B cell (primary cell): ENCODE measurements around the gene ZDHHC14. TPM values are rescaled to one million over a fixed set of nuclear protein-coding genes. Genes with fewer than 3 reads are reported as not detected.

Experiments
- ATAC-seq: fragments of 200-7000 bp; cut with Tn5 transposase; one replicate; pipeline ENCODE4 v1.10.0; 2021; ENCODE audit warnings: low read depth, mild to moderate bottlenecking, moderate number of reproducible peaks, moderate library complexity
- CTCF ChIA-PET: fragments of 350-600 bp; sonication (Branson Sonifier 250); formaldehyde crosslinking; loops from one replicate; lab custom pipeline; 2021; ENCODE audit warnings: antibody characterized with exemption, inconsistent platforms; lab: Charles Lee
- POLR2A ChIA-PET: fragments of 350-600 bp; sonication (Branson Sonifier 250); formaldehyde crosslinking; loops from one replicate; lab custom pipeline; 2021; ENCODE audit warnings: antibody characterized with exemption; lab: Charles Lee
- DNase-seq: peaks from one replicate; pipeline ENCODE4 v3.0.0; 2013
- H2AFZ ChIP-seq: 2 replicates; pipeline ENCODE4 v1.6.1; 2012; ENCODE audit warnings: mild to moderate bottlenecking, low read depth, low read length; ENCODE audit not compliant: insufficient read depth, poor library complexity, severe bottlenecking
- H3K27ac ChIP-seq, 2 donors: 1 replicate in 1 of 2; 2 replicates in 1 of 2; pipeline ENCODE4 v1.5.1; 2012 to 2013; ENCODE audit warnings: low read length in 2 of 2, mild to moderate bottlenecking in 2 of 2, moderate library complexity in 1 of 2
- H3K27me3 ChIP-seq, 4 experiments: fragments of 200-600 bp in 1 of 4; sonication (generic) in 1 of 4; replicated peaks in 1 of 4; 1 replicate in 2 of 4; 2 replicates in 2 of 4; pipeline versions ENCODE4 v1.6.1 to v1.7.0; 2013 to 2016; ENCODE audit warnings: low read length in 3 of 4, mild to moderate bottlenecking in 2 of 4, mixed read lengths in 1 of 4, moderate library complexity in 1 of 4; ENCODE audit not compliant: insufficient read depth in 4 of 4, control insufficient read depth in 3 of 4; ENCODE audit errors: control extremely low read depth in 1 of 4
- H3K36me3 ChIP-seq, 2 experiments: replicated peaks in 1 of 2; 1 replicate in 1 of 2; 2 replicates in 1 of 2; pipeline versions ENCODE4 v1.6.1 to v1.7.1; 2013; ENCODE audit warnings: low read length in 1 of 2; ENCODE audit not compliant: insufficient read depth in 2 of 2, control insufficient read depth in 1 of 2; ENCODE audit errors: control extremely low read depth in 1 of 2, extremely low read depth in 1 of 2
- H3K4me1 ChIP-seq, 2 donors: fragments of 200-600 bp in 1 of 2; sonication (generic) in 1 of 2; 1 replicate in 1 of 2; 2 replicates in 1 of 2; pipeline versions ENCODE4 v1.5.1 to v1.6.1; 2013 to 2017; ENCODE audit warnings: low read length in 2 of 2; ENCODE audit not compliant: control insufficient read depth in 2 of 2, insufficient read depth in 2 of 2
- H3K4me2 ChIP-seq: replicated peaks from 2 replicates; pipeline ENCODE3; 2012; ENCODE audit warnings: mild to moderate bottlenecking, low read depth, low read length; ENCODE audit not compliant: poor library complexity, severe bottlenecking
- H3K4me3 ChIP-seq, 5 experiments: fragments of 200-600 bp in 1 of 5; sonication (generic) in 1 of 5; 1 replicate in 3 of 5; 2 replicates in 2 of 5; pipeline versions ENCODE4 v1.5.1 to v1.7.0; 2011 to 2016; ENCODE audit warnings: low read length in 4 of 5, mild to moderate bottlenecking in 4 of 5, low read depth in 2 of 5, control low read depth in 1 of 5, moderate library complexity in 1 of 5; ENCODE audit not compliant: insufficient read depth in 1 of 5; ENCODE audit errors: control extremely low read depth in 1 of 5, extremely low read depth in 1 of 5
- H3K79me2 ChIP-seq: fragments of 200-600 bp; sonication (generic); one replicate; pipeline ENCODE4 v1.6.0; 2016; ENCODE audit warnings: low read length; ENCODE audit not compliant: control insufficient read depth, insufficient read depth
- H3K9ac ChIP-seq: fragments of 200-600 bp; sonication (generic); 2 replicates; pipeline ENCODE4 v1.6.1; 2017; ENCODE audit warnings: mild to moderate bottlenecking, low read length, moderate library complexity
- H3K9me3 ChIP-seq, 3 donors: one replicate each; pipeline versions ENCODE4 v1.6.1 to v1.7.1; 2013; ENCODE audit warnings: low read length in 2 of 3; ENCODE audit not compliant: control insufficient read depth in 2 of 3, insufficient read depth in 1 of 3; ENCODE audit errors: control extremely low read depth in 1 of 3
- H4K20me1 ChIP-seq: 2 replicates; pipeline ENCODE4 v1.6.0; 2012; ENCODE audit warnings: mild to moderate bottlenecking, low read length; ENCODE audit not compliant: insufficient read depth, control insufficient read depth, poor library complexity, severe bottlenecking
- H3K27ac Mint-ChIP-seq: one replicate; pipeline ENCODE4 v1.8.0; 2021; ENCODE audit warnings: mixed read lengths
- H3K27me3 Mint-ChIP-seq: one replicate; pipeline ENCODE4 v1.8.0; 2021; ENCODE audit warnings: mixed read lengths
- H3K4me1 Mint-ChIP-seq: one replicate; pipeline ENCODE4 v1.8.0; 2021; ENCODE audit warnings: mixed read lengths
- H3K4me3 Mint-ChIP-seq: one replicate; pipeline ENCODE4 v1.8.0; 2021; ENCODE audit warnings: mixed read lengths
- H3K9me3 Mint-ChIP-seq: one replicate; pipeline ENCODE4 v1.8.0; 2022; ENCODE audit warnings: mixed read lengths; ENCODE audit not compliant: insufficient read depth
- CTCF ChIP-seq: fragments of 200-600 bp; IDR thresholded peaks from one replicate; pipeline ENCODE4 v1.8.0; 2022; ENCODE audit warnings: antibody characterized with exemption, mild to moderate bottlenecking
- EZH2 ChIP-seq: IDR thresholded peaks from 2 replicates; pipeline ENCODE4 v1.6.1; 2012; ENCODE audit warnings: borderline replicate concordance, low read depth, mild to moderate bottlenecking, moderate library complexity, low read length; ENCODE audit not compliant: insufficient read depth, poor library complexity, severe bottlenecking
- WGBS: methylation state at CpG from one replicate; pipeline ENCODE4 v1.1.5; 2013; ENCODE audit warnings: missing lambda C conversion rate; ENCODE audit not compliant: insufficient coverage; 5-methylcytosine and 5-hydroxymethylcytosine counted together
- intact Hi-C: fragments of 100-400 bp; cut with micrococcal nuclease; formaldehyde crosslinking; loops from one replicate; pipeline ENCODE4 v1.10.0; 2022
- polyA plus RNA-seq: library from polyadenylated mRNA; depleted of rRNA; stranded (reverse); fragments of >200 nt; gene quantifications from 2 replicates; pipeline ENCODE4 v1.2.3, GENCODE V29; 2012
- total RNA-seq, 2 donors: library from RNA; stranded (reverse); fragments of 120-200 nt in 1 of 2; gene quantifications; 1 replicate in 1 of 2; 2 replicates in 1 of 2; pipeline versions ENCODE4 v1.2.3 to v1.2.4, GENCODE V29; 2013 to 2022

The ZDHHC14 gene
- total and polyA plus RNA-seq, 2 donors (not counting 1 experiment from before 2014, with no cell fraction given), result 8.8 to 50.4 TPM

- Histone ChIP-seq H3K9me3 (peaks cover 0 to 8% (median 0%) of the 10 kb centered on the region in 3 donors), H3K79me2 (peaks cover 20% of the 10 kb centered on the region), H3K4me2 (no peak overlapping the region), H4K20me1 (no peaks in the 10 kb centered on the region), H2AFZ (no peak overlapping the region), H3K36me3 (peaks cover 0 to 3% of the 10 kb centered on the region in 2 experiments), H3K27ac (no peak overlapping the region), H3K27me3 (no peaks in the 10 kb centered on the region), H3K4me3 (no peak overlapping the region), H3K4me1 (peaks cover 0 to 34% of the 10 kb centered on the region in 2 donors), H3K9ac (no peak overlapping the region)
- TF ChIP-seq EZH2 (no peak), CTCF (no peak)
- WGBS, result 100% methylated on average over 1 of the region's 2 CpGs
- ATAC-seq (no peak), DNase-seq (no peak)
- H3K27me3 Mint-ChIP-seq, result no peaks in the 10 kb centered on the region
- no peak overlapping the region for H3K4me3 Mint-ChIP-seq
- ChIA-PET POLR2A (no interaction called here), CTCF (interaction anchor here (0.6 to 1.0 kb wide), 2 partner anchors 15 to 33 kb away, joined by 3 read pairs; no protein-coding TSS in a partner anchor)
- intact Hi-C loops, result no loop called here
- peaks cover 43% of the 10 kb centered on the region for H3K4me1 Mint-ChIP-seq
- no peak overlapping the region for H3K27ac Mint-ChIP-seq
- H3K9me3 Mint-ChIP-seq, result no peaks in the 10 kb centered on the region
Observed at GRCh38 chr6:157497579-157497978, 116.6 kb downstream of the ZDHHC14 start.

- CTCF ChIA-PET, result interaction anchor here (0.6 to 0.7 kb wide), 2 partner anchors 12 to 37 kb away, joined by 3 read pairs; no protein-coding TSS in a partner anchor
- Mint-ChIP-seq H3K4me1 (peaks cover 52% of the 10 kb centered on the region), H3K4me3 (no peak overlapping the region)
Observed at GRCh38 chr6:157498817-157499216, 117.8 kb downstream of the ZDHHC14 start.

More at GRCh38 chr6:157498817-157499216, 117.8 kb downstream of the ZDHHC14 start:
- no peak for ATAC-seq
- Mint-ChIP-seq H3K27ac (no peak overlapping the region), H3K9me3 (no peaks in the 10 kb centered on the region), H3K27me3 (no peaks in the 10 kb centered on the region)
- H2AFZ ChIP-seq, result no peak overlapping the region
- no peak for DNase-seq
- no peak for TF ChIP-seq CTCF
- TF ChIP-seq EZH2, result no peak
- intact Hi-C loops, result no loop called here
- H3K4me2 ChIP-seq, result no peak overlapping the region
- peaks cover 11% of the 10 kb centered on the region for H3K79me2 ChIP-seq
- peaks cover 0 to 5% (median 0%) of the 10 kb centered on the region in 3 donors for H3K9me3 ChIP-seq
- H3K9ac ChIP-seq, result no peak overlapping the region
- H3K4me3 ChIP-seq, result no peak overlapping the region
- no peaks in the 10 kb centered on the region for H3K36me3 ChIP-seq
- no peak overlapping the region for H3K27ac ChIP-seq
- POLR2A ChIA-PET, result no interaction called here
- no peaks in the 10 kb centered on the region for H3K27me3 ChIP-seq
- no peaks in the 10 kb centered on the region for H4K20me1 ChIP-seq
- H3K4me1 ChIP-seq, result peaks cover 4 to 43% of the 10 kb centered on the region in 2 donors
- WGBS, result 100% methylated on average over 1 of the region's 2 CpGs
